Stimulated activated CD4-positive, alpha-beta T cell treated with anti-CD3 and anti-CD28 coated beads, Interleukin-15, amount 100 ng/mL, for 24 hours (primary cell): Measurements from ENCODE around the gene HK3.

ENCODE experiments used
- DNase-seq: peaks from one replicate; pipeline ENCODE4 v3.0.0-alpha.2; 2020

Gene HK3

GRCh38 chr5:176899296-176899891, at the start of gene HK3:
TSS of gene HK3 (minus strand) at chr5:176899346. CDS start at chr5:176896159, 3,187 bp downstream.
- no peak for DNase-seq

DNA sequence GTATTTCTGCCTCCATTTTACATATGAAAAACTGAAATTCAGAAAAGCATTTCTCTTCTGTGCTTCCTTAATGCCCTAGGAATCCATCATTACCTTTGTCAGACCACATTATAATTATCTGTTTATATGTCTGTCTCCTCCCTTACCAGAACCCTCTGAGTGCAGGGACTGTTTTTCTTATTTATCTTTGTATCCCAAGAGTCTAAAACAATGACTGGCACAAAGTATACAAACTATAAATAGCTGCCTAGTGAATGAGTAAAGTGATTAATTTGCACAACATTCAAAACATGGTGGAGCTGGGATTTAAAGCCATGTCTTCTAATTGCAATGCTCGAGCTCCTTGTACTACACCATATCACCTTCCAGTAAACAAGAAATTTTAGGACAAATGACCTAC, 49.3 kb upstream of the HK3 start:
- DNase-seq = no peak

DNA sequence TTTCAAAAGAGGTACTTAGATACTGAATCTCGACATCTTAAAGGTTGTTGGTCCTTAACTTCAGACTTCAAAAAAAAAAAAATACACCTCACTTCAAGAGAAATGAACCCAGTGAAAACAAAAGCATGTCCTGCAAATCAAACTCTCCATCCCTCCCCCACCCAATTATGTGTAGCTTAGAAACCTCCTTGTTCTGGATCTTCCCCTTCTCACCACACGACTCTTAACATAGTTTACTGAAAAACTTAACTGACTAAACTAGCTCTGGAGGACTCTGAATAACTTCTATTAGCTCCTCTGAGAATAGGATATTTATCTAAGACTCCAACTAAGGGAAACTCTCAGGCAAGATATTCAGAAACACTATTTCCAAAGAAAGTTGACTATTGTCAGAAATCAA, 48.7 kb upstream of the HK3 start:
- no peak for DNase-seq

DNA sequence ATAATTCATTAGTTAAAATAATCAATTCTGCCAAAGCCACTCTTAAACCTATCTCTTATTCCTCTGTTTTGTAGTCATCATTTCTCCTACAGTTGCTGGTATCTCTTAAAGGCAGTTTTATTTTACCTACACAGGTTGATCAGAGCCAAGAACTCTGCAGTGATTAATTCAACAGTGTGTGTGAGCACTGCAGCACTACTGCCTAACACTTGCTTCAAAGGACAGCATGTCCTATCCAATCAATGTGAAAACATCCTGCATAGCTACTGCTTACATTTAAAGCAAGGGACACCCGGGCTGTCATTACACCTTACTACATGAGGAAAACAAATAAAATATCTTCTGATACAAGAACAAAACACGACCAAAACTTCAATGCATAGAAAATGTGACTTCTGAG, 45.1 kb upstream of the HK3 start:
- DNase-seq = no peak

DNA sequence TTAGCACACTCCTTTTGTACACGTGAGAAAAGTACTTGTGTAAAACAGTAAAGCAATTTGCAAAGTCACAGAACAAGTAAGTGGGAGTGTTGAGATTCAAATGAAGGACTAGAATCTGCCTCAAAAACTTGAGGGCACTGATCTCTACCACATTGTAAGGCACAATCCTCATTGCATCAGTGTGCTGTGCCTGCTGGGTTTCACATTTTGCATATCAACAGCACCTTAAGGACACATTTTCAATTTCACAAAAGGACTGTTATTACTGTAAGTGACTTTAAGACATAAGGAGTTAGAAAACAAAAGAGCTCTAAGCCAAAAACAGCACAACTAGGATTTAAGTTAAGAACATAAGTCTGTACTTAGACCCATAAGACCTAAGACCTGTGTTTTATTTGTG, 44.7 kb upstream of the HK3 start:
- no peak for DNase-seq

DNA sequence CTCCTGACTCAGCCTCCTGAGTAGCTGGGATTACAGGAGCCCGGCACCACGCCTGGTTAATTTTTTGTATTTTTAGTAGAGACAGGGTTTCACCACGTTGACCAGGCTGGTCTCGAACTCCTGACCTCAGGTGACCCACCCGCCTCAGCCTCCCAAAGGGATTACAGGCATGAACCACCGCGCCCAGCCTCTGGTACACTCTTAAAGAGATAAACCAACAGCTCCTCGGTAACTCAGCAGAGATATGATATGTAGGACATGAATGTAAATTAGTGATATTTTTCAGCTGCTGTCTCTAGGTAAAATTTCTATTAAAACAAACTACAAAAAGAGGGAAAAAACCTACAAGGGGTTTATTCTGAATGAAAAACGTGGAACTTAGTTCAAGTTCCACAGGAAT, 42.8 kb upstream of the HK3 start:
- DNase-seq = no peak

GRCh38 chr5:176938472-176938871, 39.3 kb upstream of the HK3 start:
- DNase-seq = no peak

DNA sequence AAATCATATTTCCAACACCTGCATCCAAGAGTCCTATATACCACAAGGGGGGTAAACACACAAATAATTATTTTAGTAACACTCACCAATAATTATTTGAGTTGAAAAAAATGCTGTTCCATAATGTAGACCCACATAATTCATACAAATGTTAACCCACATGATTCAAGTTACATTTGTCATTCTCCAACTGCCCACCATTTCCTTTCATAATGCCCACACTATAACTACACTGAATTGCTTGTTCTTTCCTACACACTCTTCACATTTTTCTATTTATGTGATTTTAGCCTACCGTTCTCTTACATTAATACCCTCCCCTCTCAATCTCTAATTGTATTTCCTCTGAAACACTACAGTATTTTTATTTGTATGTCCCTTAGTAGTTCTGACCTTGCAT, 35.9 kb upstream of the HK3 start:
- DNase-seq = no peak

DNA sequence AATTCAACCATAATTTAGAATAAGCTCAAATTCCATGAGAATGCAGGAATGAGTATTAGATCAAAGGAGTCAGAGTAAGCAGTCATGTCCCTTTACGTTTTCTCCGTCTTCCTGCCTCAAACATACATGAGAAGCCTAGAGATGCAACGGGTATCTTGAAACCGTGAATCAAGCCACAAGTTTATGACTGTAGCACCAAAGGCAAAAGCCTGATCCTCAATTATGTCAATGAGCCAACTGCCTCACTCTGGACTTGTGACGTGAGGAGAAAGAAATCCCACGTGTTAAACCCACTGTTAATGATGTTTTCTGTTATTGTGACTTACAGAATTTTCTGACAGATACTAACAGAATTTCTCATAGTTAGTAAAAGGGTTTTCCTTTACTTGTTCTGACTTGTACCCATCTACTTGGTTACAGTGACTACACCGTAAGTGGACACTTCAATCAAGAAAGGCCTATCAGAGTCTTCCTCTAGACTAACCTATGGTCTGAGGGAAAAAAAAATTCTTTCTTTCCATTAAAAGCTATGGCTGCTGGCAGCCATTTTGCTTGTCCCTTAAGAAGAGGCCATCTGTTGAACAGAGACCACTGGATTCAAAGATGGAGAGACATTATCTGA, 35.3 kb upstream of the HK3 start:
- DNase-seq = no peak

- no peak for DNase-seq
These were observed 30.5 kb upstream of the HK3 start for GRCh38 chr5:176929654-176930053.

DNA sequence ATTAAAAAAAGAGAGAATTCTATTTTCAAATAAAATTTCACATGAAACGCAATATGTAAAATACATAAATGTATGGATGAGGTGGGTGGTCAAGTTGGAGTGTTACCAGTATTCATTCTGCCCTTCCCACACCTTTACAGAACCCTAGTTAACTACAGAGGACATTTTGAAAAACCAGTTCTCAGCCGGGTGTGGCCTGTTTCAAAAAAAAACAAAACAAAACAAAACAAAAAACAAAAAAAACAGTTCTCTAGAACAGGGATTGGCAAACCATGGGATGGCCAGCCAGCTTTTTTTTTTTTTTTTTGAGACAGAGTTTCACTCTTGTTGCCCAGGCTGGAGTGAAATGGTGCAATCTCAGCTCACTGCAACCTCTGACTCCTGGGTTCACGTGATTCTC, 28.4 kb upstream of the HK3 start:
- DNase-seq = no peak

- DNase-seq = no peak
These were observed 23.7 kb upstream of the HK3 start for GRCh38 chr5:176922817-176923216.

DNA sequence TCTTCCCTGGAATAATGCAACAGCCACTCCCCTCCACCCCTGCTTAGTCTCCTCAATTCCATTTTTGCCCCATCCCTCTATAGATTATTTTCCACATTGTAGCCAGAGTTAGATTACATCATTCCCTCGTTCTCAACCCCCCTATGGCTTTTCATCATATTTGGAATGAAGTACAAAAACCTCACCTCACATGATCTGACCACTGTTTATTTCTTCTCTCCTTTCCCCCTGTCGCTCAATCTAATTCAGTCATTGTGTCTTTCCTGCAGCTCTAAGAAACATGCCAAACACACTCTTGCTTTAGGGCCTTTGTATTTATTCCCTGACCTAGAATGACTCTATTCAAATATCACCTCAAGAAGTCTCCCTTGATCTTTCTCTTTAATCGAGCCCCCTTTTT, 22.6 kb upstream of the HK3 start:
- DNase-seq = no peak

DNA sequence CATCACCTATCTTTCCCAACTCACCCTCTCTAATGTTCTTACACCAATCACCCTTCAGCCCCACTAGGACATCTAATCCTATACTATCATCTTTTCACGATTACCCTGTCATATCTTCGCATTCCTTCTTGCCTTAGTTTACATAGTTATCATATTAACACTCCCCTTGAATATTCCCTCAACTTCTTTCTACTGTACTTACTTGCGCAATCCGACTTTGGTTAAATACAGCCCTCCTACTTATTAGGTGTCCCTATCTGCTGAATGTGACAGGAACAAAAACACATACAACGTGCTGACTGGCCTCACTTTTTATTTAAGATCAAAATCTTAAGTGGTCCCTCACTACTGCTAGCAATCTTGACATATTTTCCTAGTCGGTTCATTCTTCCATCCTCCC, 19.5 kb upstream of the HK3 start:
- no peak for DNase-seq

- DNase-seq = no peak
These were observed 17.2 kb upstream of the HK3 start for GRCh38 chr5:176916337-176916736.

DNA sequence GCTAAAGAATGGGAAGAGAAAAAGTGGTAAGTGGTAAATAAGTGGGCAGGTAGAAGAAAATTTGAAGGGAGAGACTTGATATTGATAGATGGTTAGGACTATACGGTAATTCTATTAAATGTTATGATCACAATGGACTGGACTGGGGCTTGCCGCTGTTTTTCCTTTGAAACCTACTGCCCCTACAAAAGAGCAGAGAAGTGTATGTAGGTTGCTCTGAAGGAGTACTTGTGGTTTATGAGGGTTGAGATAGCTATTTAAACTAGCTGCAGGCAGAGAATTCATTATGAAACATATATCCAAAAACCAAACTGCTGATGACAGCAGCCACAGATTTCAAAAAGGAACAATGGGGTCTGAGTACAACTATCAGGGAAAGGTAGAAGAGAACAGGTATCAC, 16.8 kb upstream of the HK3 start:
- no peak for DNase-seq

DNA sequence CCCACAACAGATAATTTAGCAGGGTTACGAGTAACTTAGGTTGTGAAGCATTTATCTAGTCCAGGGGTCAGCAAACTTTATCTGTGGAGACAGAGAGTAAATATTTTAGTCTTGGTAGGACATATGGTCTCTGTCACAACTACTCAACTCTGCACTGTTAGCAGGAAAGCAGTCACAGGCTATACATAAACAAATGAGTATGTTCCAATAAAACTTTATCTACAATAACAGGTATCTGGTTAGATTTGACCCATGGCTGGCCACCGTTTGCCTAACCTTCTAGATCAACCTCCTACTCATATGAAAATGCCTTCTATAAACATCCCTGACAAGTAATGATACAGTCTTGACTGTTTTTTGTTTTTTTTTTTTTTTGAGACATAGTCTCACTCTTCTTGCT, 13.0 kb upstream of the HK3 start:
- DNase-seq = no peak

DNA sequence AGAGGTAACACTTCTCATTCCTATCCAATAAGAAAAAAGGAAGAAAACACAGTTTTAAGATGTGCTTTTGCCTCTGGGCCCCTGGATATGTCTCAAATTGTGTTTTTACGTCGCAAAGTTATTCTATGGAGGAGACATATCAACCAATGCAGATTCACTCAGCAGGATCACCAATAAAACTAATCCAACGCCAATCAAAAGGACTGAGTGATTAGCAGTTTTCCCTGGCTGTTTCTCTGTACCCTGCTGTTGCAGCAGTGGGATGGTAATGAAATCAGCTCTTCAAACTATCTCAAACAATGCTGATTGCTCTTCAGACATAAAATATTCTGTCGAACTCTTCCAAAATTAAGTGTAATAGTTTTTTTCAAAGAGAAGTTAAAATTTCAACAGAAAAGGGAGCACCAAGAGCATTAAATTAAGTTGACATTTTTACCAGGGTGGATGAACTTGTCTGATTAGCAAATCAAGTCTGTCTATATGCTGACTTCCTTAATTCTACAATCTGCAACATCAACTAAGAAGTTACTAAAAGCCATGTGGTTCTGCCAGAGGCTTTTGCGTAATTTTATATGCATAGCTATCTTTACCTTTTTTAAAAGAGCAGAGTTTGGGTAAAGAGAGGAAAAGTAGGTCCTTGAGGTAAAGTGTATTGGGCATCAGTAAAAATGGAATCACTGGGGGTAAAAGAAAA, 9.7 kb upstream of the HK3 start:
- no peak for DNase-seq

DNA sequence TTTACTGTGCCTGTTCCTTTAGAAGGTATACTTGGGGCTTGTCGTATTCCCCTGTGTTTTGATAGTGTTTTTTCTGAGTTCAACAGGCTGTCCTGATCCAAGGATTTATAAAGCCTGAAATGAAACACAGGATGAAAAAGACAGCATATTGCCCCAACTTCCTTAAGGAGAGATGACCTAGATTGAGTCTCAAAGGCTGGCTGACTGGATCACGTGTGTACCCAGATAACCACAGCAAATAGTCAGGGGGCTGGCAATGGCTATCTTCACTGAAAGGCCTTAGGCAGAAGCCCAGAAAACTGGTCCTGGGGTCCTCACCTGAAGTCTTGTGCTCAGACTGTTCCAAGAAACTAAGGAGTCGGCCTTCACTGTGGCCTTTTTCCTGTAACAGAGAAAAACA, 7.7 kb upstream of the HK3 start:
- no peak for DNase-seq

GRCh38 chr5:176906126-176906525, 7.0 kb upstream of the HK3 start:
- DNase-seq = no peak

DNA sequence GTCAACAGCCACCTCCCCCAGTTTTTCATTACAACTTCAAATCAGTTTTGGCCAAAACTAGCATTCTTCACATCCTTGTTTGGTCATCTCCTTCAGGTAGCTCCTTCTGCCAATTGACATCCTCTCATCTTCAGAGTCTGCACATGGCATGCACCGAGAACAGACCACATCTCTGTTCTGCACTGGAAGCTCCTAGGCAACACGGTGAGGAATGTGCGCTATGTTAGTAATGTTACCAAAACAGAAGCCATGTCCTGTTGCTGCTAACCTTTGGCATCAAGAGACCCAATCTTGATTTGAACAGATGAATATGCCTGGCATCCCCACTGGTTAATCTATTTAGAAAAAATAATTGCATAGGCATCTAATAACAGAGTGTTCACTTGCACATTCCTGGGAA, 5.1 kb upstream of the HK3 start:
- no peak for DNase-seq

DNA sequence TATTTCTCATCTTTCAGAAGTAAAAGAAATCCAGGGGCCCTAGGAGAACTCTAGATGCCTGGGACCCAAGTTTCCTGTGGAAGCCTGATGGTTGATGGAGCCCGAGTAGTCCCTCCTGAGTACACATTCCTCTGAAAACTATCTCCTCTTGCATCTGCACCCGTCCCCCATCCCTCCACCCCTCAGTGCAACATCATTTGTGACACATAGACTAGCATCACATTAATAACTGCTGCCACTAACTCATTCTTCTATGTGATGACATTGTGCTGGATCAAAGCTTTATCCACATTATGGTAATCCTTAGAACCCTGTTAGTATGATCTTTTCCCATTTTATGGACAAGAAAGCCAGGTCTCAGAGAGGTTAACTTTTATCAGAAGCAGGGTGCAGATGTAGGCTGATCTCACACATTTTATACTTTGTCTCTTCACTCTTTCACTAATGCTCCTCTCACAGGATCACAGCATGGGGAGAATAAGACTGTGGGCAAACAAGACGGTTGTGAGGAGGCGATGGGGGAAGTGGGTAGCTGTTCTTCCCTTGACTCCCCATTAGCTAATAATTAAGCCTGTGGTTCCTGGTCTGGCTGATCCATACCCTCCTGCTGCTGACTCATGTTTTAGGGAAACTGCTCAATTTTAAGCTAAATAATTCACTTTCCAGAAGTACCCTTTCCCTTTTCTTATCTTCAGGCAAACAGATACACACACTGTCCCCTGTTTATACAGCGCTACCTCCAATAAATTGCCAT, 3.9 kb upstream of the HK3 start:
- no peak for DNase-seq

DNA sequence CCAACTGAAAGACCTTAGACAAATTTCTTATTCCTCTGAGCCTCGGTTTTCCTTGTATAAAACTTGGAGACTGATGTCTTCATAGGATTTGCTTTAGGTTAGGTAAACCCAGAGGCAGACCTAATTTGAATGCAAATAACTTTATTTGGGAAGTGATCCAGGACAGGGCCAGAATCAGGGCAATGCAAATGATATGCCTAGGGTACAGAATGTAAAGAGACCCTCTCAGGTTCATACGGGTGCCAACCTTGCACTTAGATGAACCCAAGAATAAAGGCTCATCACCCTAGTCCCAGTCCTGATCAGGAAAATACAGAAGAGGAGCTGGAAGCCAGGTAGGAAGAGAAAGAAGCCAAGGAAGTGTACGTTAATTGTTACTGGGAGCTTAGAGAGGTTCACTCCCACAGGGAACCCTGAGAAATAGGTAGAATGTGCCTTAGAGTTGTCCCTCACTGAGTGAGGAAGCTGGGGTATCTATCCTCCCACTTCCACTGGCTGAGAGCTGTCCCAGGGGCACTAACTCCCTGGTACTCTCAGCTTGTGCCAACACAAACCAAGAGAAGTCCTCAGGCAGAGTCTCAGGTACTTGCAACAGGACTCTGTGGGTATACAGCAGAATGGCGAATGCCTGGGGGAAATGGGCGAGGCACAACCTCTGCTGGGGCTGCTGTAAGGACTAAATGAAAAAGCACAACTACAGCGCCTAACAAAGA, 3.1 kb upstream of the HK3 start:
- no peak for DNase-seq
